ENCODE results near the gene PCNT. TPM values are rescaled to one million over a fixed set of nuclear protein-coding genes. Genes with fewer than 3 reads are reported as not detected.

PCNT gene
- total RNA-seq, 1 experiment from 2014 or later: 39.6 TPM

DNA sequence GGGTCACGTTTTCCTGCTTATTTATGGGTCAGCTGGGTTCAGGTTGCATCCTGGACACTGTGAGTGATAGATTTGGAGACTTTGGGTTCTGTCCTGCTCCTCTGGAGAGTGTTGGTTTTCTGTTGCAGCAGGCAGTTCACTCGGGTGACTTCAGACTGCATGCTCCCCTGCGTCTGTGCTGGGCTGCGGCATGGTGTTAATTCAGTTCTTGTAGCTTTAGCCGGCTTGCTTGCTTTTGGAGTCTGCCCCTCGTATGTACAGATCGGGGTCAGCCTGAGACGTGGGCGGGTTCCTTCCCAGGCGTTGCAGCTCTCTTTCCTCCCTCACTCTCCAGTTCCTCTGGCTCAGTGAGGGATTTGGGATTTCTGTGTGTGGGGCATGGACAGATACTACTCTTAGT, 38.0 kb downstream of the PCNT start:
- Histone ChIP-seq H4K5ac (ENCODE audit: insufficient read length, low read depth, low read length) (no peak overlapping the region), H2BK5ac (ENCODE audit: insufficient read length, low read length) (no peak overlapping the region), H2BK12ac (ENCODE audit: insufficient read length, low read depth, low read length) (no peak overlapping the region), H2BK20ac (ENCODE audit: low read depth, low read length, poor library complexity, severe bottlenecking) (no peak overlapping the region), H3K79me1 (ENCODE audit: insufficient read depth, low read depth, low read length, poor library complexity, severe bottlenecking) (no peaks in the 10 kb centered on the region), H3K56ac (ENCODE audit: insufficient read length, low read depth, low read length) (no peak overlapping the region), H3K9me3 (ENCODE audit: control insufficient read depth, low read depth, low read length) (no peaks in the 10 kb centered on the region), H3T11ph (ENCODE audit: low read length) (no peak overlapping the region), H2AFZ (ENCODE audit: low read length) (no peak overlapping the region), H3K27ac (ENCODE audit: insufficient read length, low read depth, low read length) (no peak overlapping the region), H4K8ac (replicated peaks; ENCODE audit: insufficient read length, low read depth, low read length) (no peak overlapping the region), H2BK120ac (ENCODE audit: low read depth, low read length, poor library complexity, severe bottlenecking) (no peak overlapping the region), H4K91ac (ENCODE audit: insufficient read length, low read depth, low read length) (no peak overlapping the region), H3K14ac (ENCODE audit: insufficient read depth, low read length) (no peak overlapping the region), H3K27me3 (ENCODE audit: insufficient read depth, low read length) (no peaks in the 10 kb centered on the region), H3K4me1 (ENCODE audit: insufficient read depth, low read length) (no peaks in the 10 kb centered on the region), H3K23me2 (ENCODE audit: insufficient read length, low read depth, low read length, poor library complexity, severe bottlenecking) (no peaks in the 10 kb centered on the region), H2AK5ac (ENCODE audit: insufficient read length, low read length) (no peak overlapping the region), H2BK15ac (ENCODE audit: low read depth, low read length) (no peak overlapping the region), H3K79me2 (ENCODE audit: insufficient read depth, low read length) (no peaks in the 10 kb centered on the region), H3K4ac (ENCODE audit: low read depth, low read length) (no peak overlapping the region), H3K9ac (ENCODE audit: extremely low read depth, insufficient read length, low read length) (no peak overlapping the region), H3K18ac (ENCODE audit: insufficient read length, low read depth, low read length) (no peak overlapping the region), H4K20me1 (ENCODE audit: control insufficient read depth, insufficient read depth, insufficient read length) (no peaks in the 10 kb centered on the region), H3K23ac (ENCODE audit: insufficient read length, low read depth, low read length) (no peak overlapping the region), H3K4me2 (ENCODE audit: insufficient read depth, insufficient read length, low read length) (no peak overlapping the region)
- DNase-seq: no peak
- Mint-ChIP-seq H3K36me3 (ENCODE audit: insufficient read depth in 1 of 3, low read depth in 3 of 3) (peaks cover 50 to 82% (median 76%) of the 10 kb centered on the region in 3 experiments), H3K4me3 (no peak overlapping the region), H3K27me3 (ENCODE audit: low read depth) (no peaks in the 10 kb centered on the region), H3K9me3 (peaks cover 0 to 7% of the 10 kb centered on the region in 2 experiments; a peak in 1 of 5 replicates), H3K27ac (peak overlapping the region; percentile 34 to 88 (median 72); a peak in 4 of 7 replicates), H3K4me1 (no peaks in the 10 kb centered on the region)
- TF ChIP-seq, protein P1, sequence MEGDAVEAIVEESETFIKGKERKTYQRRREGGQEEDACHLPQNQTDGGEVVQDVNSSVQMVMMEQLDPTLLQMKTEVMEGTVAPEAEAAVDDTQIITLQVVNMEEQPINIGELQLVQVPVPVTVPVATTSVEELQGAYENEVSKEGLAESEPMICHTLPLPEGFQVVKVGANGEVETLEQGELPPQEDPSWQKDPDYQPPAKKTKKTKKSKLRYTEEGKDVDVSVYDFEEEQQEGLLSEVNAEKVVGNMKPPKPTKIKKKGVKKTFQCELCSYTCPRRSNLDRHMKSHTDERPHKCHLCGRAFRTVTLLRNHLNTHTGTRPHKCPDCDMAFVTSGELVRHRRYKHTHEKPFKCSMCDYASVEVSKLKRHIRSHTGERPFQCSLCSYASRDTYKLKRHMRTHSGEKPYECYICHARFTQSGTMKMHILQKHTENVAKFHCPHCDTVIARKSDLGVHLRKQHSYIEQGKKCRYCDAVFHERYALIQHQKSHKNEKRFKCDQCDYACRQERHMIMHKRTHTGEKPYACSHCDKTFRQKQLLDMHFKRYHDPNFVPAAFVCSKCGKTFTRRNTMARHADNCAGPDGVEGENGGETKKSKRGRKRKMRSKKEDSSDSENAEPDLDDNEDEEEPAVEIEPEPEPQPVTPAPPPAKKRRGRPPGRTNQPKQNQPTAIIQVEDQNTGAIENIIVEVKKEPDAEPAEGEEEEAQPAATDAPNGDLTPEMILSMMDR (conservative IDR thresholded peaks at IDR 0.05): no peak
- WGBS (ENCODE audit: extremely low coverage, insufficient read length, low lambda C conversion rate): no CpG with 5 or more reads among the region's 10 CpGs

Measured in H9 (cell line).